HAP-1 (cell line): ENCODE data around the gene CASK.

Experiments used
- DNase-seq, 2 experiments: peaks; one replicate each; pipeline ENCODE4 v3.0.0-alpha.2; 2016 to 2020; ENCODE audit warnings: low spot score in 2 of 2
- H3K27me3 ChIP-seq: fragments of 250-450 bp; sonication (Bioruptor Pico); 2 replicates; pipeline ENCODE4 v1.5.1; 2020; ENCODE audit warnings: low read depth, mild to moderate bottlenecking, moderate library complexity
- H3K36me3 ChIP-seq: fragments of 250-450 bp; sonication (Bioruptor Pico); replicated peaks from 2 replicates; pipeline ENCODE4 v1.5.1; 2020; ENCODE audit warnings: mild to moderate bottlenecking
- H3K4me1 ChIP-seq: fragments of 250-450 bp; sonication (Bioruptor Pico); 2 replicates; pipeline ENCODE4 v1.5.1; 2020; ENCODE audit warnings: mild to moderate bottlenecking
- H3K4me3 ChIP-seq: fragments of 250-450 bp; sonication (Bioruptor Pico); 2 replicates; pipeline ENCODE4 v1.5.1; 2020; ENCODE audit warnings: mild to moderate bottlenecking, moderate library complexity
- H3K9me3 ChIP-seq: fragments of 250-450 bp; sonication (Bioruptor Pico); 2 replicates; pipeline ENCODE4 v1.5.1; 2020; ENCODE audit warnings: mild to moderate bottlenecking, moderate library complexity
- in situ Hi-C: fragments of 300-500 bp; cut with MboI; formaldehyde crosslinking; loops from 3 replicates; pipeline ENCODE4 v1.14.3; 2020; ENCODE audit warnings: low sequenced_read_pairs, inconsistent platforms, mixed read lengths

The CASK gene

DNA sequence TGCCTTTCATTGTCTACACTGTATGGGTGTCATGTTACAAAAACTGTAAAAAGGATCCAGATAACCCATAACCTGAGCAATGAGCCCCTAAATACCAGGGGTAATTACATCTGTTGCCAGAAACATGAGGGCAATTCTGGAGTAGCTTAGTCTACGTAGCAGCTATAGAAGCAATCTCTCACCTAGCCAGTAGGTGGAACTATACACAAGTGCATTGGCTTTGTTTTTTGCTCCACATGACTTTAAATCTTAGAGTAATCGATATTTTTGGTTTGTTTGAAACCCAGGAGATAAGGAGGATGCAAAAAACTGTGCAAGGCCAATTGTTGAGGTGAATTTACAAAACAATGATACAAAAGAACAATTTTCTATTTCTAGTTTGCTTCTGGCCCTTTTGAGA is 141.9 kb downstream of the CASK start:
- H3K4me3 ChIP-seq: no peak overlapping the region
- in situ Hi-C loops: loop anchor here (25.0 kb wide), 1 partner anchor 1781 kb away; no protein-coding TSS in a partner anchor
- H3K36me3 ChIP-seq: peaks cover 7% of the 10 kb centered on the region; the same call in 1 of the 2 replicates
- no peaks in the 10 kb centered on the region for H3K9me3 ChIP-seq
- DNase-seq: peak; percentile 32 to 72
- H3K4me1 ChIP-seq: peaks cover 9% of the 10 kb centered on the region
- no peaks in the 10 kb centered on the region for H3K27me3 ChIP-seq

DNA sequence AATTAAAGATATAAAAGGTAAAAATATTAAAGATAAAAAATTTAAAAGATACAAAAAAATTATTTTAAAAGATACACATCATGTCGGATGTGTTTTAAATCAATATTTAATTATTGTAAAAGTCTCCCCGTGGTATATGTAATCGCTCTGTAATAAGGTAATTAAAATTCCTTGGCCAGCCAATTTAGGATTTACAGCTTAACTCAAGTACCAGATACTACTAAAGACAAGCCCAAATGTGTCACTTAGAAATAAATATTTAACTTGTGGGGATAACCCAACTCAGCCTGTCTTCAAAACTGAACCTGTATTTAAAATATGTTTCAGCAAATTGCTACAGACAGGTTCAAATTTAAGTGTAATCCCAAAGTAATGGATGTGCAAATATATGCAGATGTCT is 143.4 kb downstream of the CASK start:
- Histone ChIP-seq H3K9me3 (no peaks in the 10 kb centered on the region), H3K36me3 (no peaks in the 10 kb centered on the region), H3K4me3 (no peak overlapping the region), H3K4me1 (peaks cover 9% of the 10 kb centered on the region), H3K27me3 (no peaks in the 10 kb centered on the region)
- no peak for DNase-seq
- in situ Hi-C loops: loop anchor here (25.0 kb wide), 1 partner anchor 1782 kb away; no protein-coding TSS in a partner anchor

DNA sequence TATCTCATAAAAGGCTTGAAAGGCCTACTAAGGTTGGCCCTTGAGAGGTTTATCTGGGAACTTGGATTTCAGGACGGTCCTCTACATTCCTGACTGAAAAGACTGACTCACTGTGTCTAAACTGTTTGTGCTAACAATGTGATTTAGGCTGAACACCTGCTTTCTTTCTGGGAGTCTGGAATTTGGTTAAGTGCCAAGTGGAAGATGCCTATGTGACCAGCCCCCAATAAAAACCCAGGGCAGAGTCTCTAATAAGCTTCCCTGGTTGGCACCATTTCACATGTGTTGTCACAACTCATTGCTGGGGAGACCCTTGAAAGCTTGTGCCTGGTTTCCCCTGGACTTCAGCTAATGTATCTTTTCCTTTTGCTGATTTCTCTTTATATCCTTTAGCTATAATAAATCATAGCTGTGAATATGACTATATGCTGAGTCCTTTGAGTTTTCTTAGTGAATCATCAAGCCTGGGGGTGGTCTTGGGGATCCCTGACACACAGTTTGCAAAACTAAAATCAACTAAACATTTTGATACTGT is 144.3 kb downstream of the CASK start:
- Histone ChIP-seq H3K4me3 (no peak overlapping the region), H3K36me3 (no peaks in the 10 kb centered on the region), H3K4me1 (peaks cover 9% of the 10 kb centered on the region), H3K27me3 (no peaks in the 10 kb centered on the region), H3K9me3 (no peaks in the 10 kb centered on the region)
- DNase-seq: peak; percentile 13 to 43
- in situ Hi-C loops: loop anchor here (25.0 kb wide), 1 partner anchor 1783 kb away; no protein-coding TSS in a partner anchor

DNA sequence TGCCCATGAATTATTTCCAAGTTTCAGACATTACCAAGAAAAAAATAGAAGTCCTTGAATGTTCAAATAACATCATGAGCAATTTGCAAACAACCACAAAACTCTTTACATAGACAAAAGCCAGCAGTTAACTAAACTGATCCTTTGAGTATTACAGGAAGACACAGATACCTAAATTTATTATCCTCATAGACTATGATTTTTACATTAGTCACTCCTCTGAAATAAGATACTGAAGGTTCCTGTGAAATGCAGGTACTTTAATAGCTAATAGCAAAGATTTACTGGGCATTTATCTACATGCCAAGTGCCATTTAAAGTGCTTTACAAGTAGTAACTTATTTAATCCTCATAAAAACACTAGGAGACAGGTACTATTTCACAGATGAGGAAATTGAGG is 161.7 kb downstream of the CASK start:
- Histone ChIP-seq H3K9me3 (no peaks in the 10 kb centered on the region), H3K36me3 (no peaks in the 10 kb centered on the region), H3K4me1 (peaks cover 22% of the 10 kb centered on the region), H3K4me3 (no peak overlapping the region), H3K27me3 (no peaks in the 10 kb centered on the region)
- DNase-seq: no peak
- in situ Hi-C loops: loop anchor here (25.0 kb wide), 1 partner anchor 199 kb away; no protein-coding TSS in a partner anchor

DNA sequence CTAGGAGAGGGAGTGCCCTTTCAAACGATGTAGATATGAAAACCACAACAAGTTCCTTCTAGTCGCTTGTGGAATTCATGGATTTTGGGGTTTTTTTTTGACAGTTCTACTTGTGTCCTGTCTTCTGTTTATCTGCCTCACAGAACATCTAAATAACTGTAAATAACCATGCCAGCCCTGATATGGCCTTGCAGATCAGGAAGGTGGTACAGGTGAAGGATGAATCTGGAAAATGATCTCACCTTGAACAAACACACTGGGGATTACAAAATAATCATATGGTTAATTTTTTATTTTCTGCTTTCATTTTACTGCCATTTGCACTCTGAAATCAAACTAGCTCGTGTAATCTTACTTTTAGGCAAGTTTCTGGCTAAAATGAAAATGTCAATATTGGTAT is 162.2 kb downstream of the CASK start:
- H3K4me3 ChIP-seq: no peak overlapping the region
- H3K4me1 ChIP-seq: peaks cover 22% of the 10 kb centered on the region
- H3K36me3 ChIP-seq: no peaks in the 10 kb centered on the region
- no peaks in the 10 kb centered on the region for H3K27me3 ChIP-seq
- no peaks in the 10 kb centered on the region for H3K9me3 ChIP-seq
- DNase-seq: no peak
- in situ Hi-C loops: loop anchor here (25.0 kb wide), 1 partner anchor 199 kb away; no protein-coding TSS in a partner anchor

DNA sequence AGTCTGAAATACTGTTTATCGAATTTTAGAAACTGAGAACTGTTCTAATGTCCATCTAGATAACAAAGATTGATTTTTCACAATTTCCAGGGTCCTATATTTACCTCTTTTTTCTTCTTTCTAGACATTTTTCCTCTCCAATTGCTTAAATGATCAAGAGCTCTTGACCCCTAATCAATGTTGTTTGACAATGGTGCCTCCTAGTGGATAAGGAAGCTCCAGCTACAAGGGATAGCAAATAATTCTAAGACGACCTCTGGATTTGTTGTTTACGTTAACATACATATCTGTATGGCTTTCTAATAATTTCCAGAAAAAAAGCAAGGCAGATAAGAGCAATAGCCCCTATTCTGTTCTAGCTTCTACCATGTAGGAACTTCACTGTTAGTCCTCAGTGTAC is 163.5 kb downstream of the CASK start:
- peak; percentile 46 to 61 for DNase-seq
- H3K4me3 ChIP-seq: no peak overlapping the region

DNA sequence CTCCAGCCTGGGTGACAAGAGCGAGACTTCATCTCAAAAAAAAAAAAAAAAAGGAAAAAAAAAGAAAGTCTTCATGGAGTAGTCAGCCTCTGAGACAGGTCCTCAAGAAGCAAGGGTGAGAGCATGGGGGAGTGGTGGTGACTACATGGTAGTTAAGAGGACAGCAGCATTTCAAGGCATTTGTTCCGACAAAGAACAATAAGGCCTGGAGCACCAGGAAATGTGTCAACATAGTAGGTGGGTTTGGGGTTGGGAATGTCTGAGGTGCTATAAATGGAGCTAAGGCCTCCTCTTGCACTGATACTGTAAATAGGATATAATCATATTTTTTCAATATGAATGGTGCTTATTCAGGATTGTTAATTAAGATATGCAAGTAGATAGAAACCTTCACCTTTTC is 165.0 kb downstream of the CASK start:
- Histone ChIP-seq H3K27me3 (no peaks in the 10 kb centered on the region), H3K36me3 (no peaks in the 10 kb centered on the region), H3K9me3 (no peaks in the 10 kb centered on the region), H3K4me3 (no peak overlapping the region), H3K4me1 (peaks cover 22% of the 10 kb centered on the region)
- DNase-seq: peak; percentile 55 to 61
- in situ Hi-C loops: loop anchor here (25.0 kb wide), 1 partner anchor 196 kb away; no protein-coding TSS in a partner anchor

More for the DNA sequence above, 163.5 kb downstream of the CASK start:
- no peaks in the 10 kb centered on the region for H3K9me3 ChIP-seq
- peaks cover 22% of the 10 kb centered on the region for H3K4me1 ChIP-seq
- H3K36me3 ChIP-seq: no peaks in the 10 kb centered on the region
- in situ Hi-C loops: loop anchor here (25.0 kb wide), 1 partner anchor 198 kb away; no protein-coding TSS in a partner anchor
- H3K27me3 ChIP-seq: no peaks in the 10 kb centered on the region

DNA sequence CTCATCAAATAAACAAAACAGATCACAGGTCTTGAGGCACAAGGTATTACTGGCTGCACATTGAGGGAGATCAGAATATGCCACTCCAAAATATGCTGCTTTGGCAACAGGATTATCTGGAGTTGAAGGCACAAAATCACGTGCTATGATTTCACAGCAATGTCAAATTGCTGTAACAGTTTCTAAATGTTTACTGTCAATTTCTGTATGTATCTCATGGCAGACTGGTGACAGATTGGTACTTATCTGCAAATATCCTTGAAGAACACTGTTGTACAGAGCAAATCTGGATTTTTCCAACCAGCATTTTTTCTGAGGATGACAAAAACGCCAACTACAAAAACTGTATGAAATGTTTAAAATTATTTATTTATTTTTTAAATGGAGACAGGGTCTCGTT is 172.6 kb downstream of the CASK start:
- DNase-seq: no peak
- Histone ChIP-seq H3K36me3 (no peaks in the 10 kb centered on the region), H3K4me3 (no peak overlapping the region), H3K4me1 (peaks cover 3% of the 10 kb centered on the region; the same call in 1 of the 2 replicates), H3K27me3 (no peaks in the 10 kb centered on the region), H3K9me3 (no peaks in the 10 kb centered on the region)
- in situ Hi-C loops: loop anchor here (25.0 kb wide), 1 partner anchor 188 kb away; no protein-coding TSS in a partner anchor

DNA sequence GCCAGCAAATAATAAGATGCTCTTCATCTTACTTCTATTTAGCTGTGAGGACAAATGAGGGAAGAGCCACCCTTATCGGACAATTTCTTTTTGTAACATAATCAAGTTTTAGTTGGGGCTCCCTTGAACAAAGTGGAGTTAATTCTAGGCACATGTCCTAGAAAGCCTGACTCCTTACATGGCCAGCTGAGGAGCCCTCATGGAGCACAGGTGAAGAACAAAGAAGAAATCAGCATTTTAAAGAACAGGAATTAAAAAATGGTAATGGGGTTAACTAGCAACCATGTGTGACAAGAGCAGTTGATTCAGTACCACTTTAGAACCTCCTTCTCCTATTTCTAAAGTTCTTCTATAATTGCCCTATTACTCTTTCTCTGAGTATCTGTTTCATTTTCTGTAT is 183.5 kb downstream of the CASK start:
- peaks cover 21% of the 10 kb centered on the region for H3K4me1 ChIP-seq
- DNase-seq: no peak
- in situ Hi-C loops: no loop called here
- H3K27me3 ChIP-seq: no peaks in the 10 kb centered on the region
- no peaks in the 10 kb centered on the region for H3K36me3 ChIP-seq
- H3K9me3 ChIP-seq: no peaks in the 10 kb centered on the region
- H3K4me3 ChIP-seq: no peak overlapping the region

DNA sequence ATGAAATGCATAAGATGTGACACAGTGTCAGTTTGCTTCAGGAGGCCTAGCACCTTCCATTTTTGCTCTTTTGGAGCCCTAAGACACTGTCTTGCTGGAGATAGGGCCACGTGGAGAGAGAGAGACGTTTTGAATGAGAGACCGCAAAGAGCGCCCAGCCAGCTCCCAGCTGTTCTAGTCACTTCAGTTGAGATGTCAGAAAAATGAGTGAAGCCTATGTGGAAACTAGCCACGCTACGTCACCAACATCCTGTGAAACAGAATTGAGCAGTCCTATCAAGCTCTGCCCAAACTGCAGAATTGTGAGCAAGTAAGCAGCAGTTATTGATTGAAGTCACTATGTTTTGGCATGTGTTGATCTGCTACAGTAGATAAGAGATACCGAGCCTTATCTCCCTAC is 186.3 kb downstream of the CASK start:
- no peak for DNase-seq
- no peaks in the 10 kb centered on the region for H3K36me3 ChIP-seq
- H3K4me3 ChIP-seq: no peak overlapping the region
- H3K9me3 ChIP-seq: no peaks in the 10 kb centered on the region
- in situ Hi-C loops: no loop called here
- H3K4me1 ChIP-seq: peaks cover 28% of the 10 kb centered on the region
- H3K27me3 ChIP-seq: no peaks in the 10 kb centered on the region

DNA sequence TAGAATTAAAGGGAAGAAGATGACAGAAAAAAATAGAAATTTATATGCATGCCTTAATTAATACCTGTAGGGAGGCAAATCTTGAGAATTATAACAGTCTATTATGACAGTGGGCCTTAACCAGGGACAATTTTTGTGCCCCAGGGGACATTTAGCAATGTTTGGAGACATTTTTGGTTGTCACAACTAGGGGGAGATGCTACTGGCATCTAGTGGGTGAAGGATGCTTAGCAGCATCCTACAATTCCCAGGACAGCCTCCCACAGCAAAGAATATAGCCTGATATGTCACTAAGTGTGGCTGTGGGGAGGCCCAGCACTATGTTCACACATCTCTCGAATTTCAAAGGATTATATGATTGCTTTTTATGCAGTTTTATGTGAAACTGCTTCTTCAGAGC is 188.8 kb downstream of the CASK start:
- in situ Hi-C loops: no loop called here

DNA sequence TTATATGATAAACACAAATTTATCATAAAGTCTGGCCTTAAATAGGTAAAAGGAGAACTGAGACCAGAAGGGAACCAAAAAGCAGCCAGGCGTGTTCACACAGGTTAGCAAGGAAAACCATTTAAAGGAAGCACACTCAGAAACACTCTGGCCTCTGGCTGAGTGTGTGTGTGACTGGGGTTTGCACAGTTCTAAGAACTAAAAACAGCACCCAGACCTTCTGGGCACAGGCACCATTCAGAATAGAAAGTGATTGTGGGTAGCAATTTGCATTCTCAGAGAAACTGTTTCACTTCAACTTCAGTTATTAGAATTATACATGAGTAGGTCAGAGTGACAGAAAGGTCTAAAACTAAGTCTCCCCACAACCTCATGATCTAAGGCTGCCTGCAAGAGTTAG is 189.4 kb downstream of the CASK start:
- no peak for DNase-seq
- Histone ChIP-seq H3K9me3 (no peaks in the 10 kb centered on the region), H3K36me3 (no peaks in the 10 kb centered on the region), H3K4me1 (peaks cover 10% of the 10 kb centered on the region), H3K4me3 (no peak overlapping the region), H3K27me3 (no peaks in the 10 kb centered on the region)
- in situ Hi-C loops: no loop called here

More for the DNA sequence above, 188.8 kb downstream of the CASK start:
- Histone ChIP-seq H3K9me3 (no peaks in the 10 kb centered on the region), H3K4me1 (peaks cover 10% of the 10 kb centered on the region), H3K27me3 (no peaks in the 10 kb centered on the region), H3K4me3 (no peak overlapping the region), H3K36me3 (no peaks in the 10 kb centered on the region)
- peak; percentile 40 to 49 for DNase-seq

DNA sequence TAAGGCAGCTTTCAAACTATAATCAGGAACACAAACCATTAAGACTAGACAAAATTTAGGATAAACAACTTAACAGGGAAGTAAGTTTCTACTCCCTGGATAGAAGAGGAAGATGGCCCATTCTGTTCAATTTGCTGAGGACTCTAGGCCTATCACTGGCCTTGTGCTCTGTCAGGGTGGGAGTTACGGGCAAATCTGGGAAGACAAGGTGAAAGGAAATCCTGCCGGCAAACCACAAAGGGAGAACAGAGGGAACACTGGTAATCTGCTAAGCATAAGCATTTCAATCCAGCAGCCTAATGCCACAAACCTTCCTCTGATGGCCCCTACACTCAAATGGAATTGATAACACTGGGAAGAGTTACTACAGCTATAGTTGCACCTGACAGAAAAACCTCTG is 191.1 kb downstream of the CASK start:
- H3K4me1 ChIP-seq: peaks cover 10% of the 10 kb centered on the region
- no peak for DNase-seq
- in situ Hi-C loops: no loop called here

DNA sequence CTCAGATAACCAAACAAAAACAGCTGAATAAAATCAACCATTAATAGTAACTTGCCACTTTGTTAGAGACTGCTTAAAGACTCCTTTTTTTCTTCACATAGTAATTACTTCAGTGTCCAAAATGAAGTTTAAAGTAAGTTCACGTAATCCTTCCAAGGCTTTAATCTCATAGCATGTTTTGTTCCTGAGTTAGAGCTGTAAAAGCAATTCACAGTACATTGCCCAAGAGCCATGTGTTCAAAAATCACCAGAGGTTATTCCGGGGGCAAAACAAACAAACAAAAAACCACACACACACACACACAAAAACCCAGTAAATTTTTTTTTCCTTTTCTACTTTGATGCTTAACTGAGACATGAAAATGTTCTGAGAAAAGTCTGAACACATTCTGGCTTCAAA is 193.3 kb downstream of the CASK start:
- Histone ChIP-seq H3K9me3 (no peaks in the 10 kb centered on the region), H3K27me3 (no peaks in the 10 kb centered on the region), H3K4me1 (peaks cover 7% of the 10 kb centered on the region), H3K4me3 (no peak overlapping the region), H3K36me3 (no peaks in the 10 kb centered on the region)
- DNase-seq: no peak
- in situ Hi-C loops: no loop called here

More for the DNA sequence above, 191.1 kb downstream of the CASK start:
- Histone ChIP-seq H3K27me3 (no peaks in the 10 kb centered on the region), H3K4me3 (no peak overlapping the region), H3K36me3 (no peaks in the 10 kb centered on the region), H3K9me3 (no peaks in the 10 kb centered on the region)
